ENCODE results near the gene CNOT8.

GRCh38 chr5:154815684-154816247 lies 42.7 kb upstream of the CNOT8 start:
- TF ChIP-seq CTCF (IDR thresholded peaks at IDR 0.05; ENCODE audit: low read depth, low read length) (no peak), EZH2phosphoT487 (IDR thresholded peaks at IDR 0.05; ENCODE audit: low read depth) (no peak)

Measured in OCI-LY3 (cell line).